SK-N-SH (cell line): Measurements from ENCODE around the gene MT1F. TPM values are rescaled to one million over a fixed set of nuclear protein-coding genes. Genes with fewer than 3 reads are reported as not detected.

ENCODE experiments used
- CTCF ChIA-PET: fragments of 300-600, 350-600 bp; formaldehyde crosslinking; extraction: SDS; loops from one replicate; lab custom pipeline; 2021; lab: Yijun Ruan, JAX
- POLR2A ChIA-PET: fragments of 350-600 bp; sonication (Branson Sonifier 250); formaldehyde crosslinking; extraction: SDS; loops from one replicate; lab custom pipeline; 2020; ENCODE audit warnings: antibody characterized with exemption, inconsistent platforms; lab: Yijun Ruan, JAX
- DNase-seq: peaks from one replicate; pipeline ENCODE4 v3.0.0; 2012
- H2AFZ ChIP-seq: fragments of 200-600 bp; sonication (generic); 2 replicates; pipeline ENCODE4 v1.8.1; 2016; ENCODE audit warnings: antibody characterized with exemption, mild to moderate bottlenecking, low read depth
- H3F3A ChIP-seq: fragments of 200-600 bp; sonication (generic); replicated peaks from 2 replicates; pipeline ENCODE3; 2016; ENCODE audit warnings: antibody characterized with exemption, mild to moderate bottlenecking; ENCODE audit not compliant: insufficient read depth
- H3K27ac ChIP-seq, 2 experiments: fragments of 200-500 bp in 1 of 2; fragments of 200-600 bp in 1 of 2; sonication (Bioruptor generic) in 1 of 2; sonication (generic), shearing (Covaris generic) in 1 of 2; 2 replicates each; pipeline versions ENCODE4 v1.5.1 to v1.6.1; 2014 to 2016; ENCODE audit warnings: low read depth in 2 of 2, inconsistent platforms in 1 of 2, low read length in 1 of 2, mild to moderate bottlenecking in 1 of 2, mixed read lengths in 1 of 2
- H3K27me3 ChIP-seq: fragments of 200-600 bp; sonication (generic), shearing (Covaris generic); 2 replicates; pipeline ENCODE4 v1.6.1; 2016; ENCODE audit warnings: mixed run types; ENCODE audit not compliant: insufficient read depth
- H3K36me3 ChIP-seq, 2 experiments: fragments of 200-500 bp in 1 of 2; fragments of 200-600 bp in 1 of 2; sonication (Bioruptor generic) in 1 of 2; sonication (generic) in 1 of 2; replicated peaks in 1 of 2; 2 replicates each; pipeline versions ENCODE3 to v1.5.1; 2014 to 2016; ENCODE audit warnings: low read length in 1 of 2, mild to moderate bottlenecking in 1 of 2; ENCODE audit not compliant: insufficient read depth in 2 of 2, control insufficient read depth in 1 of 2
- H3K4me1 ChIP-seq, 2 experiments: fragments of 200-500 bp in 1 of 2; fragments of 200-600 bp in 1 of 2; sonication (Bioruptor generic) in 1 of 2; sonication (generic), shearing (Covaris generic) in 1 of 2; 2 replicates each; pipeline versions ENCODE4 v1.5.1 to v1.6.1; 2014 to 2016; ENCODE audit warnings: low read depth in 1 of 2, low read length in 1 of 2, mixed run types in 1 of 2; ENCODE audit not compliant: insufficient read depth in 2 of 2, control insufficient read depth in 1 of 2
- H3K4me2 ChIP-seq: fragments of 200-600 bp; sonication (generic), shearing (Covaris generic); 2 replicates; pipeline ENCODE4 v1.6.1; 2017; ENCODE audit warnings: mixed run types
- H3K4me3 ChIP-seq, 2 experiments: fragments of 200-500 bp in 1 of 2; fragments of 200-600 bp in 1 of 2; sonication (Bioruptor generic) in 1 of 2; sonication (generic), shearing (Covaris generic) in 1 of 2; 2 replicates each; pipeline versions ENCODE4 v1.5.1 to v1.8.1; 2014 to 2016; ENCODE audit warnings: low read depth in 2 of 2, inconsistent platforms in 1 of 2, low read length in 1 of 2, mild to moderate bottlenecking in 1 of 2, mixed read lengths in 1 of 2, moderate library complexity in 1 of 2
- H3K79me2 ChIP-seq: fragments of 200-600 bp; sonication (generic); 2 replicates; pipeline ENCODE4 v1.8.1; 2017; ENCODE audit warnings: mild to moderate bottlenecking; ENCODE audit not compliant: insufficient read depth
- H3K9ac ChIP-seq: fragments of 200-600 bp; sonication (generic); 2 replicates; pipeline ENCODE4 v1.6.1; 2017; ENCODE audit warnings: mixed run types
- H3K9me2 ChIP-seq: fragments of 200-600 bp; sonication (generic); 2 replicates; pipeline ENCODE4 v1.6.1; 2017; ENCODE audit warnings: mixed run types
- H3K9me3 ChIP-seq: fragments of 200-600 bp; sonication (generic); 2 replicates; pipeline ENCODE4 v1.6.1; 2017; ENCODE audit warnings: mixed run types, mild to moderate bottlenecking, moderate library complexity
- H4K20me1 ChIP-seq: fragments of 200-600 bp; sonication (generic); 2 replicates; pipeline ENCODE4 v1.6.1; 2017; ENCODE audit warnings: mild to moderate bottlenecking, mixed run types; ENCODE audit not compliant: insufficient read depth
- CHD2 ChIP-seq: fragments of 150-350 bp; IDR thresholded peaks from 2 replicates; pipeline ENCODE4 v1.6.1; 2018; ENCODE audit warnings: low read length; ENCODE audit not compliant: partially characterized antibody
- ELF1 ChIP-seq: IDR thresholded peaks from 2 replicates; pipeline ENCODE4 v1.4.0; 2012
- EP300 ChIP-seq, 2 experiments: IDR thresholded peaks; 2 replicates each; pipeline versions ENCODE4 v1.4.0 to v1.6.1; 2012; ENCODE audit warnings: borderline replicate concordance in 1 of 2, low read depth in 1 of 2, low read length in 1 of 2
- FOXJ3 ChIP-seq: sonication (generic); formaldehyde crosslinking; IDR thresholded peaks from 2 replicates; pipeline ENCODE4 v1.5.1; 2020; ENCODE audit warnings: mild to moderate bottlenecking, missing genetic modification reagents
- GABPA ChIP-seq: IDR thresholded peaks from 2 replicates; pipeline ENCODE4 v1.4.0; 2012; ENCODE audit warnings: low read depth, mild to moderate bottlenecking
- JUND ChIP-seq: IDR thresholded peaks from 2 replicates; pipeline ENCODE4 v1.4.0; 2012
- MXI1 ChIP-seq: IDR thresholded peaks from 2 replicates; pipeline ENCODE4 v1.6.1; 2012; ENCODE audit warnings: mild to moderate bottlenecking, low read depth, low read length, improper control_type of control experiment
- NFIC ChIP-seq: IDR thresholded peaks from 2 replicates; pipeline ENCODE4 v1.4.0; 2012; ENCODE audit warnings: borderline replicate concordance
- POLR2AphosphoS5 ChIP-seq: IDR thresholded peaks from 2 replicates; pipeline ENCODE4 v1.6.1; 2012; ENCODE audit warnings: low read depth, low read length
- RAD21 ChIP-seq: IDR thresholded peaks from 2 replicates; pipeline ENCODE4 v1.6.1; 2012; ENCODE audit warnings: mild to moderate bottlenecking, low read length
- REST ChIP-seq: IDR thresholded peaks from 2 replicates; pipeline ENCODE4 v1.6.1; 2012; ENCODE audit warnings: mild to moderate bottlenecking, low read depth, low read length, moderate library complexity
- SIN3A ChIP-seq: IDR thresholded peaks from 2 replicates; pipeline ENCODE4 v1.6.1; 2012; ENCODE audit warnings: low read depth, mild to moderate bottlenecking, low read length, moderate library complexity, borderline replicate concordance
- SMC3 ChIP-seq: IDR thresholded peaks from 2 replicates; pipeline ENCODE4 v1.6.1; 2012; ENCODE audit warnings: low read depth, low read length, improper control_type of control experiment
- YY1 ChIP-seq: IDR thresholded peaks from 2 replicates; pipeline ENCODE4 v1.4.0; 2012; ENCODE audit warnings: low read depth, mild to moderate bottlenecking
- WGBS: methylation state at CpG from one replicate; pipeline ENCODE4 v1.1.6; 2017; ENCODE audit warnings: low lambda C conversion rate; 5-methylcytosine and 5-hydroxymethylcytosine counted together
- polyA plus RNA-seq, 3 experiments: library from polyadenylated mRNA; depleted of rRNA; stranded (reverse); fragments of >200 nt; gene quantifications; 2 replicates each; pipeline ENCODE4 v1.2.3, GENCODE V29; 2012
- TF ChIP-seq, protein P1 (sequence below): fragments of 150-350 bp; IDR thresholded peaks from 2 replicates; pipeline ENCODE4 v1.6.1; 2017; ENCODE audit warnings: antibody characterized with exemption, low read length, low read depth, borderline replicate concordance
- TF ChIP-seq, protein P2 (sequence below): IDR thresholded peaks from 2 replicates; pipeline ENCODE4 v1.4.0; 2012; ENCODE audit warnings: low read depth, borderline replicate concordance
- TF ChIP-seq, protein P3 (sequence below): fragments of 150-350 bp; IDR thresholded peaks from 2 replicates; pipeline ENCODE4 v1.6.1; 2016; ENCODE audit warnings: mild to moderate bottlenecking, low read depth, low read length

The MT1F gene
- polyA plus RNA-seq, 1 of the 3 experiments (the other 2 are of a cell fraction), result 13.0 TPM

- Histone ChIP-seq H3K4me2 (no peak overlapping the region), H3K36me3 (no peaks in the 10 kb centered on the region), H3F3A (no peaks in the 10 kb centered on the region), H3K9ac (no peak overlapping the region), H3K4me1 (no peaks in the 10 kb centered on the region; a peak in 1 of 4 replicates), H3K79me2 (no peaks in the 10 kb centered on the region), H3K9me3 (no peaks in the 10 kb centered on the region), H3K9me2 (no peaks in the 10 kb centered on the region)
- TF ChIP-seq CHD2 (no peak), SIN3A (no peak), NFIC (no peak), YY1 (no peak), RAD21 (no peak), ELF1 (no peak), MXI1 (no peak), JUND (no peak), FOXJ3 (CRISPR knock-in tag) (no peak), SMC3 (no peak), REST (no peak), POLR2AphosphoS5 (no peak), EP300 (IDR thresholded peaks at IDR 0.05; ENCODE audit: borderline replicate concordance in 1 of 2, low read depth in 1 of 2, low read length in 1 of 2) (no peak), GABPA (no peak)
- TF ChIP-seq, protein P1, sequence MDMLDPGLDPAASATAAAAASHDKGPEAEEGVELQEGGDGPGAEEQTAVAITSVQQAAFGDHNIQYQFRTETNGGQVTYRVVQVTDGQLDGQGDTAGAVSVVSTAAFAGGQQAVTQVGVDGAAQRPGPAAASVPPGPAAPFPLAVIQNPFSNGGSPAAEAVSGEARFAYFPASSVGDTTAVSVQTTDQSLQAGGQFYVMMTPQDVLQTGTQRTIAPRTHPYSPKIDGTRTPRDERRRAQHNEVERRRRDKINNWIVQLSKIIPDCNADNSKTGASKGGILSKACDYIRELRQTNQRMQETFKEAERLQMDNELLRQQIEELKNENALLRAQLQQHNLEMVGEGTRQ, result no peak
- TF ChIP-seq, protein P2, sequence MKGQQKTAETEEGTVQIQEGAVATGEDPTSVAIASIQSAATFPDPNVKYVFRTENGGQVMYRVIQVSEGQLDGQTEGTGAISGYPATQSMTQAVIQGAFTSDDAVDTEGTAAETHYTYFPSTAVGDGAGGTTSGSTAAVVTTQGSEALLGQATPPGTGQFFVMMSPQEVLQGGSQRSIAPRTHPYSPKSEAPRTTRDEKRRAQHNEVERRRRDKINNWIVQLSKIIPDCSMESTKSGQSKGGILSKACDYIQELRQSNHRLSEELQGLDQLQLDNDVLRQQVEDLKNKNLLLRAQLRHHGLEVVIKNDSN, result no peak
- TF ChIP-seq, protein P3, sequence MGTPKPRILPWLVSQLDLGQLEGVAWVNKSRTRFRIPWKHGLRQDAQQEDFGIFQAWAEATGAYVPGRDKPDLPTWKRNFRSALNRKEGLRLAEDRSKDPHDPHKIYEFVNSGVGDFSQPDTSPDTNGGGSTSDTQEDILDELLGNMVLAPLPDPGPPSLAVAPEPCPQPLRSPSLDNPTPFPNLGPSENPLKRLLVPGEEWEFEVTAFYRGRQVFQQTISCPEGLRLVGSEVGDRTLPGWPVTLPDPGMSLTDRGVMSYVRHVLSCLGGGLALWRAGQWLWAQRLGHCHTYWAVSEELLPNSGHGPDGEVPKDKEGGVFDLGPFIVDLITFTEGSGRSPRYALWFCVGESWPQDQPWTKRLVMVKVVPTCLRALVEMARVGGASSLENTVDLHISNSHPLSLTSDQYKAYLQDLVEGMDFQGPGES, result no peak
- TF ChIP-seq, all 33 proteins: peak for 0
- CTCF ChIA-PET, result interaction anchor here (0.9 to 1.8 kb wide), 4 partner anchors 13 to 121 kb away, joined by 3 to 6 read pairs (median 4); no protein-coding TSS in a partner anchor
- Histone ChIP-seq H3K4me3 (no peak overlapping the region), H3K27me3 (no peaks in the 10 kb centered on the region), H4K20me1 (no peaks in the 10 kb centered on the region), H3K27ac (no peak overlapping the region), H2AFZ (no peak overlapping the region)
- POLR2A ChIA-PET, result no interaction called here
- DNase-seq, result no peak
- WGBS, result 46% methylated on average over 3 of the region's 5 CpGs
These were observed 39.8 kb downstream of the MT1F start for GRCh38 chr16:56697456-56698155.
